Vagina (tissue), 2 donors: ENCODE measurements around the gene SLC13A5.

Experiments used
- CTCF ChIP-seq, 3 experiments: fragments of 450-650 bp in 2 of 3; fragments of 200-600 bp in 1 of 3; sonication (generic) in 1 of 3; IDR thresholded peaks; one replicate each; pipeline ENCODE4 v1.5.1; 2017 to 2019; ENCODE audit warnings: antibody characterized with exemption in 3 of 3, mild to moderate bottlenecking in 2 of 3, moderate library complexity in 2 of 3
- POLR2A ChIP-seq, 2 donors: fragments of 450-650 bp; IDR thresholded peaks; one replicate each; pipeline ENCODE4 v1.6.1; 2017; ENCODE audit warnings: antibody characterized with exemption in 2 of 2, mild to moderate bottlenecking in 2 of 2, moderate library complexity in 2 of 2

GRCh38 chr17:6657633-6658287, 55.4 kb downstream of the SLC13A5 start:
- TF ChIP-seq POLR2A (IDR thresholded peaks at IDR 0.05) (no peak), CTCF (IDR thresholded peaks at IDR 0.05) (no peak)
